ENCODE measurements around the gene KLHDC8B.
"Not testable (repeated sequence)": the region's sequence is repeated elsewhere in the genome, so short reads cannot be mapped to it uniquely, and the experiment has no call there.

KLHDC8B gene

DNA sequence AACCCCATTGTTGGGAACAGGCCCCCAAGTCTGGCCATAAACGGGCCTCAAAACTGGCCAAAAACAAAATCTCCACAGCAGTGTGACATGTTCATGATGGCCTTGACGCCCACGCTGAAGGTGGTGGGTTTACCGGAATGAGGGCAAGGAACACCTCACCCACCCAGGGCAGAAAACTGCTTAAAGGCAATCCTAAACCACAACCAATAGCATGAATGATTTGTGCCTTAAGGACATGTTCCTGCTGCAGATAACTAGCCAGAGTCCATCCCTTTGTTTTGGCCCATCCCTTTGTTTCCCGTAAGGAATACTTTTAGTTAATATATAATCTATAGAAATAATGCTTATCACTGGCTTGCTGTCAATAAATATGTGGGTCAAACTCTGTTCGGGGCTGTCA is 47.7 kb downstream of the KLHDC8B start:
- TF ChIP-seq, protein P1, sequence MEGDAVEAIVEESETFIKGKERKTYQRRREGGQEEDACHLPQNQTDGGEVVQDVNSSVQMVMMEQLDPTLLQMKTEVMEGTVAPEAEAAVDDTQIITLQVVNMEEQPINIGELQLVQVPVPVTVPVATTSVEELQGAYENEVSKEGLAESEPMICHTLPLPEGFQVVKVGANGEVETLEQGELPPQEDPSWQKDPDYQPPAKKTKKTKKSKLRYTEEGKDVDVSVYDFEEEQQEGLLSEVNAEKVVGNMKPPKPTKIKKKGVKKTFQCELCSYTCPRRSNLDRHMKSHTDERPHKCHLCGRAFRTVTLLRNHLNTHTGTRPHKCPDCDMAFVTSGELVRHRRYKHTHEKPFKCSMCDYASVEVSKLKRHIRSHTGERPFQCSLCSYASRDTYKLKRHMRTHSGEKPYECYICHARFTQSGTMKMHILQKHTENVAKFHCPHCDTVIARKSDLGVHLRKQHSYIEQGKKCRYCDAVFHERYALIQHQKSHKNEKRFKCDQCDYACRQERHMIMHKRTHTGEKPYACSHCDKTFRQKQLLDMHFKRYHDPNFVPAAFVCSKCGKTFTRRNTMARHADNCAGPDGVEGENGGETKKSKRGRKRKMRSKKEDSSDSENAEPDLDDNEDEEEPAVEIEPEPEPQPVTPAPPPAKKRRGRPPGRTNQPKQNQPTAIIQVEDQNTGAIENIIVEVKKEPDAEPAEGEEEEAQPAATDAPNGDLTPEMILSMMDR (IDR thresholded peaks at IDR 0.05; ENCODE audit: low read depth, low read length, missing control alignments) = no peak
- no peak overlapping the region for H3K4me3 ChIP-seq (replicated peaks; ENCODE audit: low read depth, low read length)
- DNase-seq (ENCODE audit: extremely low read depth, low read depth) = no peak

DNA sequence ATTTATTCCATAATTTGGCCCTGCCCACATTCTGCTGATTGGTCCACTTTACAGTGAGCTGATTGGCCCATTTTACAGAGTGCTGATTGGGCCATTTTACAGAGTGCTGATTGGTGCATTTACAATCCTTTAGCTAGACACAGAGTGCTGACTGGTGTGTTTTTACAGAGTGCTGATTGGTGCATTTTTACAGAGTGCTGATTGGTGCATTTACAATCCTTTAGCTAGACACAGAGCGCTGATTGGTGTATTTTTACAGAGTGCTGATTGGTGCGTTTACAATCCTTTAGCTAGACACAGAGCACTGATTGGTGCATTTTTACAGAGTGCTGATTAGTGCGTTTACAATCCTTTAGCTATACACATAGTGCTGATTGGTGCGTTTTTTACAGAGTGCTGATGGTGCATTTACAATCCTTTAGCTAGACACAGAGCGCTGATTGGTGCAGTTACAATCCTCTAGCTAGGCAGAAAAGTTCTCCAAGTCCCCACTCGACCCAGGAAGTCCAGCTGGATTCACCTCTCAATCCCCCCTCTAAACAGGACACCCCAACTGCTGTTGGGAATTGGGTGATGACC is 49.7 kb downstream of the KLHDC8B start:
- DNase-seq (ENCODE audit: extremely low read depth, low read depth); H3K4me3 ChIP-seq (replicated peaks; ENCODE audit: low read depth, low read length): not testable (repeated sequence)

DNA sequence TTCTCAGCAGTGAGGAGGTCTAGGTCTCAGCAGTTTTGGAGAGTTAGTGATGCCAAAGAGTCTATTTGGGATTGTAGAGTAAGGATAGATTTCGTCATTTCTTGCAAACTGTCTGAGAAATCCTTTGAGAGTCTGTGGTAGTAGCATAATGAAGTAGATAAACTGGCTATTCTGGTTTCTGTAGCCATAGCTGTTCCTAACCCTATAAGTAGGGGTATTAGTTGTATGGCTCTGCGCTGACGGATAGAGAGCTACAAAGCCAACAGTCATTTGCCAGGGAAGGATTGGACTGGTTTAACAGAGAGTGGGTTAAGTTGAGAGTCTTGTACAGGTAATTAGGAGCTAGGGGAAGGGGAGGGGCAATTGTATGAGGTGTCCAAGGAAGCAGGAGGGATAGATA is 50.6 kb downstream of the KLHDC8B start:
- no peak overlapping the region for H3K4me3 ChIP-seq (replicated peaks; ENCODE audit: low read depth, low read length)
- DNase-seq (ENCODE audit: extremely low read depth, low read depth) = no peak
- TF ChIP-seq, protein P1 (IDR thresholded peaks at IDR 0.05; ENCODE audit: low read depth, low read length, missing control alignments) = no peak
